Measurements from ENCODE around the gene TFF3. TPM values are rescaled to one million over a fixed set of nuclear protein-coding genes. Genes with fewer than 3 reads are reported as not detected.

The TFF3 gene
- total and polyA plus RNA-seq, 10 of the 15 experiments (the other 5 are each of a cell fraction or from before 2014, with no cell fraction given): not detected

DNA sequence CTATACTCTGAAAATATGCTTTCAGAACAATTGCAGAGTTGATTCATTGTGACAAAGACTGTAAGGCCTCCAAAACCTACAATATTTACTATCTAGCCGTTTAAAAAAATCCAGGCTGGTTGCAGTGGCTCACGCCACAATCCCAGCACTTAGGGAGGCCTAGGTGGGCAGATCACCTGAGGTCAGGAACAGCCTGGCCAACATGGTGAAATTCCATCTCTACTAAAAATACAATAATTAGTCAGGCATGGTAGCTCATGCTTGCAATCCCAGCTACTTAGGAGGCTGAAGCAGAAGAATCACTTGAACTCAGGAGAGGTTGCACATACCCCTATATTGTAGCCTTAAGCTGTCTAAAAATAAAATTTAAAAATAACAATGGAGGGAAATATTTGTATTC lies 40.8 kb upstream of the TFF3 start:
- no peak for ATAC-seq
- Histone ChIP-seq H3K9ac (ENCODE audit: control insufficient read depth, insufficient read depth, low read length) (no peak overlapping the region), H3K27ac (ENCODE audit: control insufficient read depth, insufficient read depth) (no peak overlapping the region), H3K9me3 (replicated peaks; ENCODE audit: control insufficient read depth, insufficient read depth, low read length) (peaks cover 18% of the 10 kb centered on the region), H3K4me2 (ENCODE audit: control insufficient read depth, insufficient read depth) (no peak overlapping the region), H3K27me3 (replicated peaks in 1 of 2; ENCODE audit: control insufficient read depth in 2 of 2, insufficient read depth in 2 of 2, low read length in 1 of 2) (no peaks in the 10 kb centered on the region), H3K79me2 (ENCODE audit: control insufficient read depth, insufficient read depth, low read length) (no peaks in the 10 kb centered on the region), H3K4me1 (ENCODE audit: control insufficient read depth, insufficient read depth, low read length) (no peaks in the 10 kb centered on the region), H3K4me3 (no peak overlapping the region), H2AFZ (ENCODE audit: control insufficient read depth, low read depth, low read length) (no peak overlapping the region), H3K36me3 (ENCODE audit: control insufficient read depth in 2 of 2, insufficient read depth in 2 of 2, low read length in 1 of 2) (no peaks in the 10 kb centered on the region), H4K20me1 (ENCODE audit: control insufficient read depth, insufficient read depth) (no peaks in the 10 kb centered on the region)
- 25% methylated on average over 2 of the region's 2 CpGs for WGBS (ENCODE audit: insufficient coverage, insufficient replicate concordance, low lambda C conversion rate, missing lambda C conversion rate)
- CTCF ChIA-PET: no interaction called here
- no peak for DNase-seq (ENCODE audit: low read depth, low spot score)
- BruUV-seq (replicated peaks): no TSS peak
- POLR2A ChIA-PET: no interaction called here
- intact Hi-C loops (cut with micrococcal nuclease; ENCODE audit: unreplicated experiment) (no loop called here), in situ Hi-C loops (cut with MboI) (no loop called here)
- SMC1A ChIA-PET (ENCODE audit: uncharacterized antibody, unreplicated experiment): no interaction called here
- RAD21 ChIA-PET (ENCODE audit: unreplicated experiment): no interaction called here
- no peak for FAIRE-seq
- TF ChIP-seq NR2C1 (IDR thresholded peaks at IDR 0.05) (no peak), PML (IDR thresholded peaks at IDR 0.05; ENCODE audit: low read length) (no peak), SREBF2 (IDR thresholded peaks at IDR 0.05; ENCODE audit: low read length) (no peak), ZNF24 (IDR thresholded peaks at IDR 0.05) (no peak), ZNF207 (IDR thresholded peaks at IDR 0.05; ENCODE audit: borderline replicate concordance) (no peak), CHD1 (IDR thresholded peaks at IDR 0.05; ENCODE audit: low read depth, low read length) (no peak), SMC3 (IDR thresholded peaks at IDR 0.05; ENCODE audit: borderline replicate concordance, low read length) (no peak), BHLHE40 (IDR thresholded peaks at IDR 0.05; ENCODE audit: borderline replicate concordance in 1 of 2, low read depth in 2 of 2, low read length in 1 of 2) (no peak), YBX1 (IDR thresholded peaks at IDR 0.05) (no peak), TCF7 (IDR thresholded peaks at IDR 0.05; ENCODE audit: borderline replicate concordance) (no peak), ZBED1 (IDR thresholded peaks at IDR 0.05; ENCODE audit: borderline replicate concordance) (no peak), ESRRA (IDR thresholded peaks at IDR 0.05; ENCODE audit: low read length) (no peak), ASH2L (IDR thresholded peaks at IDR 0.05; ENCODE audit: borderline replicate concordance, low read depth) (no peak)
- TF ChIP-seq, protein P1, sequence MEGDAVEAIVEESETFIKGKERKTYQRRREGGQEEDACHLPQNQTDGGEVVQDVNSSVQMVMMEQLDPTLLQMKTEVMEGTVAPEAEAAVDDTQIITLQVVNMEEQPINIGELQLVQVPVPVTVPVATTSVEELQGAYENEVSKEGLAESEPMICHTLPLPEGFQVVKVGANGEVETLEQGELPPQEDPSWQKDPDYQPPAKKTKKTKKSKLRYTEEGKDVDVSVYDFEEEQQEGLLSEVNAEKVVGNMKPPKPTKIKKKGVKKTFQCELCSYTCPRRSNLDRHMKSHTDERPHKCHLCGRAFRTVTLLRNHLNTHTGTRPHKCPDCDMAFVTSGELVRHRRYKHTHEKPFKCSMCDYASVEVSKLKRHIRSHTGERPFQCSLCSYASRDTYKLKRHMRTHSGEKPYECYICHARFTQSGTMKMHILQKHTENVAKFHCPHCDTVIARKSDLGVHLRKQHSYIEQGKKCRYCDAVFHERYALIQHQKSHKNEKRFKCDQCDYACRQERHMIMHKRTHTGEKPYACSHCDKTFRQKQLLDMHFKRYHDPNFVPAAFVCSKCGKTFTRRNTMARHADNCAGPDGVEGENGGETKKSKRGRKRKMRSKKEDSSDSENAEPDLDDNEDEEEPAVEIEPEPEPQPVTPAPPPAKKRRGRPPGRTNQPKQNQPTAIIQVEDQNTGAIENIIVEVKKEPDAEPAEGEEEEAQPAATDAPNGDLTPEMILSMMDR (IDR thresholded peaks at IDR 0.05 in 2 of 3, conservative IDR thresholded peaks at IDR 0.05 in 1 of 3; ENCODE audit: control insufficient read depth in 2 of 3, extremely low read depth in 1 of 3, insufficient read depth in 1 of 3, low read depth in 3 of 3, low read length in 3 of 3): no peak
- TF ChIP-seq, protein P2, sequence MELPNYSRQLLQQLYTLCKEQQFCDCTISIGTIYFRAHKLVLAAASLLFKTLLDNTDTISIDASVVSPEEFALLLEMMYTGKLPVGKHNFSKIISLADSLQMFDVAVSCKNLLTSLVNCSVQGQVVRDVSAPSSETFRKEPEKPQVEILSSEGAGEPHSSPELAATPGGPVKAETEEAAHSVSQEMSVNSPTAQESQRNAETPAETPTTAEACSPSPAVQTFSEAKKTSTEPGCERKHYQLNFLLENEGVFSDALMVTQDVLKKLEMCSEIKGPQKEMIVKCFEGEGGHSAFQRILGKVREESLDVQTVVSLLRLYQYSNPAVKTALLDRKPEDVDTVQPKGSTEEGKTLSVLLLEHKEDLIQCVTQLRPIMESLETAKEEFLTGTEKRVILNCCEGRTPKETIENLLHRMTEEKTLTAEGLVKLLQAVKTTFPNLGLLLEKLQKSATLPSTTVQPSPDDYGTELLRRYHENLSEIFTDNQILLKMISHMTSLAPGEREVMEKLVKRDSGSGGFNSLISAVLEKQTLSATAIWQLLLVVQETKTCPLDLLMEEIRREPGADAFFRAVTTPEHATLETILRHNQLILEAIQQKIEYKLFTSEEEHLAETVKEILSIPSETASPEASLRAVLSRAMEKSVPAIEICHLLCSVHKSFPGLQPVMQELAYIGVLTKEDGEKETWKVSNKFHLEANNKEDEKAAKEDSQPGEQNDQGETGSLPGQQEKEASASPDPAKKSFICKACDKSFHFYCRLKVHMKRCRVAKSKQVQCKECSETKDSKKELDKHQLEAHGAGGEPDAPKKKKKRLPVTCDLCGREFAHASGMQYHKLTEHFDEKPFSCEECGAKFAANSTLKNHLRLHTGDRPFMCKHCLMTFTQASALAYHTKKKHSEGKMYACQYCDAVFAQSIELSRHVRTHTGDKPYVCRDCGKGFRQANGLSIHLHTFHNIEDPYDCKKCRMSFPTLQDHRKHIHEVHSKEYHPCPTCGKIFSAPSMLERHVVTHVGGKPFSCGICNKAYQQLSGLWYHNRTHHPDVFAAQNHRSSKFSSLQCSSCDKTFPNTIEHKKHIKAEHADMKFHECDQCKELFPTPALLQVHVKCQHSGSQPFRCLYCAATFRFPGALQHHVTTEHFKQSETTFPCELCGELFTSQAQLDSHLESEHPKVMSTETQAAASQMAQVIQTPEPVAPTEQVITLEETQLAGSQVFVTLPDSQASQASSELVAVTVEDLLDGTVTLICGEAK (IDR thresholded peaks at IDR 0.05; ENCODE audit: borderline replicate concordance): no peak
- TF ChIP-seq, protein P3, sequence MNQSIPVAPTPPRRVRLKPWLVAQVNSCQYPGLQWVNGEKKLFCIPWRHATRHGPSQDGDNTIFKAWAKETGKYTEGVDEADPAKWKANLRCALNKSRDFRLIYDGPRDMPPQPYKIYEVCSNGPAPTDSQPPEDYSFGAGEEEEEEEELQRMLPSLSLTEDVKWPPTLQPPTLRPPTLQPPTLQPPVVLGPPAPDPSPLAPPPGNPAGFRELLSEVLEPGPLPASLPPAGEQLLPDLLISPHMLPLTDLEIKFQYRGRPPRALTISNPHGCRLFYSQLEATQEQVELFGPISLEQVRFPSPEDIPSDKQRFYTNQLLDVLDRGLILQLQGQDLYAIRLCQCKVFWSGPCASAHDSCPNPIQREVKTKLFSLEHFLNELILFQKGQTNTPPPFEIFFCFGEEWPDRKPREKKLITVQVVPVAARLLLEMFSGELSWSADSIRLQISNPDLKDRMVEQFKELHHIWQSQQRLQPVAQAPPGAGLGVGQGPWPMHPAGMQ (IDR thresholded peaks at IDR 0.05; ENCODE audit: borderline replicate concordance): no peak
- TF ChIP-seq, protein P4, sequence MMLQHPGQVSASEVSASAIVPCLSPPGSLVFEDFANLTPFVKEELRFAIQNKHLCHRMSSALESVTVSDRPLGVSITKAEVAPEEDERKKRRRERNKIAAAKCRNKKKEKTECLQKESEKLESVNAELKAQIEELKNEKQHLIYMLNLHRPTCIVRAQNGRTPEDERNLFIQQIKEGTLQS (IDR thresholded peaks at IDR 0.05; ENCODE audit: borderline replicate concordance, extremely low read depth, low read depth, low read length): no peak
- TF ChIP-seq, protein P5, sequence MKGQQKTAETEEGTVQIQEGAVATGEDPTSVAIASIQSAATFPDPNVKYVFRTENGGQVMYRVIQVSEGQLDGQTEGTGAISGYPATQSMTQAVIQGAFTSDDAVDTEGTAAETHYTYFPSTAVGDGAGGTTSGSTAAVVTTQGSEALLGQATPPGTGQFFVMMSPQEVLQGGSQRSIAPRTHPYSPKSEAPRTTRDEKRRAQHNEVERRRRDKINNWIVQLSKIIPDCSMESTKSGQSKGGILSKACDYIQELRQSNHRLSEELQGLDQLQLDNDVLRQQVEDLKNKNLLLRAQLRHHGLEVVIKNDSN (IDR thresholded peaks at IDR 0.05; ENCODE audit: borderline replicate concordance, extremely low read length, insufficient read depth, low read depth, low read length): no peak

All from GM12878 (cell line).